Measurements from ENCODE around the gene BMP6. TPM values are rescaled to one million over a fixed set of nuclear protein-coding genes. Genes with fewer than 3 reads are reported as not detected.

Gene BMP6
- total RNA-seq, 1 donor from 2014 or later, result 3.6 TPM

DNA sequence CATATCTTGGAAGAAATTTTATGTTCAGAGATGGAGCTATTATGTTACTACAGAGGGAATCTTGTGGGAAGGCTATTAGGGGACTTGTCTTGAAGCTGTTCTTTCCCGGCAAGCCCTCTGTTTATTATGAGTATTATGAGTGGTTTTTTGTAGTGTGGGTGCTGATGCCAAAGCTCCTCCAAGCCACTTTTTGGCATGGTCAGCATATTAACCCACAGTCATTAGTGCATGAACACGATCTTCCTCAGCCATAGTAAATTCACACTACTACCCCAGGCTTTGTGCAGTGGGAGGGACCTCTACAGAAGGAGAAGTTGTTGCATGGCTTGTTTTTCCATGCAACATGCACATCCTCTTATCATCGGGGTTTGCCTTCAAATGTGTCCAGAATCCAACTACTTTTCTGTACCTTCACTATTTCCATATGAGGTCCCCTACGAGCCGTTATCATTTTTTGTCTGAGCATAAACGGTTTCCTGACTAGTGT is 6.5 kb upstream of the BMP6 start:
- ATAC-seq (no peak), DNase-seq (ENCODE audit: low spot score) (no peak)

DNA sequence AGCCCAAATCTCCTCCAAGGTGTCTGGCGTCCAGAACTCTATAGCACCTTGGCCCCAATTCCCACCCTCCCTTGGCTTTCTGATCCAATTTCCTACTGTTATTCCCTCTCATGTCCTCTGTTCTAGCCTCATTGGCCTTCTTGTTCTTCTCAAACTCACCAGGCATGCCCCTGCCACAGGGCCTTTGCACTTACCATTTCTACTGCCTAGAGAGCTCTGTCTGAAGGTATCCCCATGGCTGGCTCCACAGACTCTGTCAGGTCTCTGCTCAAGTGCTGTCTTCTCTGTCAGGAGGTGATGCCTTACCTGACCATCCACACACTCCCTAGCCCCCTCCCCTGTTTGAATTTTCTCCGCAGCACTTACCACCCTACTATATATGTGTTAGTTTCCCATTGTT is 5.6 kb upstream of the BMP6 start:
- DNase-seq (ENCODE audit: low spot score) (no peak), ATAC-seq (no peak)

DNA sequence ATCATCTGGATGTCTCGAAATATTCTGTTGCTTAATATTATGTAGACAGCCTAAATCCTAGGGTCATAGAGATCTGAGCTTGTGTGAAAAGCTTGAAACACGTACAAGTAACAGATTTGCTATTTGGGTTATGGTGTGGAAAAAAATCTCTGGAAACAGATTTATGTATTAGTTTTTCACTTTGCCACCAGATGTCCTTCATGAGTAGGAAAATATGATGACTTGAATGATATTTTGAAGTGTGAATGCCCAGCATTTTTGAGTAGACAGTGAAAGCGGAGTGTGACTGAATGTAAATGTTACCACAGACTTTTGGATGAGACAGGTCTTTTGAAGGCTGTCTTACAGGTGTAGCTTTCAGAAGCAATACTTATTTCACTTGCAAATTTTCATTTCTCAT is 4.2 kb upstream of the BMP6 start:
- ATAC-seq, result no peak

DNA sequence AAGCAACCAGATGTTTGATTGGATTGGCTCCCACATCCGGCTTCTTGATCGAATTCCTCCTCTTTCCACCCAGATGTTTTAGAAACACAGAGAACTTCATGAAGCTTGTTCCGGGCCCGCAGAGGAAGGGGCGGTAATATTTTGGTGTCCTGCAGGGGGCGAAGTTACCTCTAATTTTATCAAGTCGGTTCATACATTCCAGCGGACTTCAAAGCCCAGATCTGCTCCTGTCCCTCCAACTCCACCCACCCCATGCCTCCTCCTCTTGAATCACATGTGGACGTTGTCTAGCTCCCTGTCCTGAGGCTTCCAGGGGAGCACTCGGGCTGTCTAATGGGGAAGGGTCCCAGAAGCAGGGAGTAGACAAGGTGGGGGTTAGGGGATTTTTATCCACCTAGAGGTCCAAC is 2.9 kb upstream of the BMP6 start:
- DNase-seq (ENCODE audit: low spot score), result peak; percentile 75
- peak; percentile 67 for ATAC-seq

More for the DNA sequence above, 4.2 kb upstream of the BMP6 start:
- DNase-seq (ENCODE audit: low spot score), result no peak

DNA sequence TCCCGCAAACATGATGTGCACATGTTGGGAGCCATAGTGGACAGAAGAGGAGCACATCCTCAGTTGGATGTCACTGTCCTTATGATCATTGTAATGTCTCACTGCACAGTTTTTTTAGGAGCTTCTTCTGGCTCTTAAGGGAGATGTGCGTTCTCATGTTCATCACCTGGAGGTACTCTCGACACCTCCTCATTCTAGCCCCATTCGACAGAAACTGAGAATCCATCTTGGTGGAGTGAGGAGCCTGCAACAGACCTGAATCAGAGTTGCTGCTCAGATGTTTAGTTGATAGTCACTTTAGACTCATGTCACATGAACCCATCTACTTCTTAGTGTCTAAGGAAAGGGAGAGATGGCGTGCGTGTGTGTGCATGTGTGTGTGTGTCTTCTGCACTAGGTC is 2.3 kb upstream of the BMP6 start:
- DNase-seq (ENCODE audit: low spot score), result no peak
- no peak for ATAC-seq

DNA sequence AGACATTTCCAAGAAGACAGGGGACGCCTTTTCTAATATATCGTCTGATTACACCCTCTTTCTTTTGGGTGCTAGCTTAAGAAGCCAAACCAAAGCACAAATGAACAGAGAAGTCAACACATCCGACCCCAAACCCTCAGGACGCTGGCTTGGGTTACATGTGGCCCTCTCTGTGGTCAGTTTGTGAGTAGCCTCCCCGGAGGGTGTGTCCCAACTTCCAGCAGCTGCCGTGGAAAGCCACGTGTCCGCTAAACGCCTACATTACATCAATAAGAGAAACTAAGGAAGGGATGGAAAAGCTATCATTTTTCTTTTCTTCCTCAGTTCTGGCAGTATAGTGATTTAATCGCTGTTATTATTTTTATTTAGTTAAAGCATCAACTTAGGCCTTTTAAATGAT is 487 bp upstream of the BMP6 start:
- DNase-seq (ENCODE audit: low spot score) (no peak), ATAC-seq (no peak)

DNA sequence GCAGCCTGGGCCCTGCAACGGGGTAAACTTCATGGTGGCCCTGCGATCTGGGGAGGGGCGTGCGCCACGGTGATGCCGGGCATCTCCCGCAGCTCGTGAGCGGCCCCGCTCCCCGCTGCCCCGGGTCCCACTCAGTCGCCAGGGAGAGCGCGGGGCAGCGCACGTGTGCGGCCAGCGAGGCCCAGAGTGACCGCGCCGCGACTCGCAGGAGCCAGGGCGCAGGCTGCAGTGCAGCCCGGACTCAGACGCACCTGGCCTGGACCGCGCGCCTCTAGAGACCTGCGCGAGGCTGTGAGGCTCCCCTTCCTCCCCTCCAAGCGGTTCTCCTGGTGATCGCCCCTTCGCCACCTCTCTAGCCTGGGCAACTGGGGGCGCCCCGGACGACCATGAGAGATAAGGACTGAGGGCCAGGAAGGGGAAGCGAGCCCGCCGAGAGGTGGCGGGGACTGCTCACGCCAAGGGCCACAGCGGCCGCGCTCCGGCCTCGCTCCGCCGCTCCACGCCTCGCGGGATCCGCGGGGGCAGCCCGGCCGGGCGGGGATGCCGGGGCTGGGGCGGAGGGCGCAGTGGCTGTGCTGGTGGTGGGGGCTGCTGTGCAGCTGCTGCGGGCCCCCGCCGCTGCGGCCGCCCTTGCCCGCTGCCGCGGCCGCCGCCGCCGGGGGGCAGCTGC is 652 bp downstream of the BMP6 start:
- peak; percentile 59 for ATAC-seq
- DNase-seq (ENCODE audit: low spot score), result no peak

DNA sequence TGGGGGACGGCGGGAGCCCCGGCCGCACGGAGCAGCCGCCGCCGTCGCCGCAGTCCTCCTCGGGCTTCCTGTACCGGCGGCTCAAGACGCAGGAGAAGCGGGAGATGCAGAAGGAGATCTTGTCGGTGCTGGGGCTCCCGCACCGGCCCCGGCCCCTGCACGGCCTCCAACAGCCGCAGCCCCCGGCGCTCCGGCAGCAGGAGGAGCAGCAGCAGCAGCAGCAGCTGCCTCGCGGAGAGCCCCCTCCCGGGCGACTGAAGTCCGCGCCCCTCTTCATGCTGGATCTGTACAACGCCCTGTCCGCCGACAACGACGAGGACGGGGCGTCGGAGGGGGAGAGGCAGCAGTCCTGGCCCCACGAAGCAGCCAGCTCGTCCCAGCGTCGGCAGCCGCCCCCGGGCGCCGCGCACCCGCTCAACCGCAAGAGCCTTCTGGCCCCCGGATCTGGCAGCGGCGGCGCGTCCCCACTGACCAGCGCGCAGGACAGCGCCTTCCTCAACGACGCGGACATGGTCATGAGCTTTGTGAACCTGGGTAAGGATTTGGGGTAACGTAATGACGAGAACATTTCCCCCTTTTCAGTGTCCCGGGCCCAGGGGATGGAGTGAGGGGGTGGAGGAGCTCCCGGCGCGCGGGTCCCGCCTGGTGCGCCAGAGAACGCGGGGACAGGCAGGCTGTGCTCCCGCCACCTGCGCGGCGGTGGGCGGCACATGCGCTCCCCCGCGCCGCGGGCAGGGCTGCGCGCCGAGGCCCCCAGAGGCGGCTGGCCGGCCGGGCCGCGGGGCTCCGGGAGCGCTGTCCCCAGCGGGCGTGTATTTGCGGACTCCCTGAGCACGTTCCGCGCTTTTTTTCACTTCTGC is 1.4 kb downstream of the BMP6 start:
- DNase-seq (ENCODE audit: low spot score) (no peak), ATAC-seq (no peak)

DNA sequence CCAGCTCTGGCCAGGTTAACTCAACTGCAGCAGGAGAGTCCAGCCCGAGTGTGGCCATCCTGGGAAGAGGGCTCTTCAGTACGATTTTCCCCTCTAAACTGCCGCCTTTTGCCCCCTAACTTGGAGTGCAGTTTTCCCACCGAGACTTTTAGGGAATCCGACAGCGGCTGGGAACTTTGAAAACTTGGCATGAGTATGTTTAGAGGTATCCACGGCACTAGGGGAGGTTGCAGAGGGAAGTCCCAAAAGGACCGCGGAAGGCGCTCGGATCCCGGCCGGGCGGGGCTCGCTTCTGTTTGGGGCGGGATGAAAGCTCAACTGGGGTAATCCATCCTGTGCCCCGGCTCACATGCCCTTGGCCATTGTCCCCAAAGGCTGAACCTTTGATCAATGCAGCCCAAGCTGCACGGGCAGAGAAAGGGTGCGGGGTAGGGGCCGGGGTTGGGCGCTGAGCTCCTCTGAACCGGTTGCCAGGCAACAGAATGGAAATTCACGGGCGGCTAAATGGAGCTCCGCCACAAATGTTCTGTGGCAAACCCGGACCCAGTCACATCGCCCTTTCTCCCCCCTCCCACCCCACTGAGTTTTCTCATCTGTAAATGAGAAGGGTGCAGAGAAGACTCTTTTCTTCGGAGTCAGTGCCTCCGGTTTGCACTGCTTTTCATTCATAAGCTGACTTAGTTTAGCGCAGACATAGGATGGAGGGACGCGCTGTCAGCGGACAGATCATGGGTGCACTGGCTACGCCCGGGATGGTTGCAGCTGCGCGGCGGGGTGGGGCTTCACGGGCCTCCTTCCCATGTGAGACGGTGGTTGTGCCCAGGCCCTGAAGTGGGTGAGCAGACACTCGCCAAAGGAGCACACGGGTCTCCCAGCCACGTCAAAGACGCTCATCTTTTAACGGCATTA is 2.3 kb downstream of the BMP6 start:
- DNase-seq (ENCODE audit: low spot score) (no peak), ATAC-seq (no peak)

DNA sequence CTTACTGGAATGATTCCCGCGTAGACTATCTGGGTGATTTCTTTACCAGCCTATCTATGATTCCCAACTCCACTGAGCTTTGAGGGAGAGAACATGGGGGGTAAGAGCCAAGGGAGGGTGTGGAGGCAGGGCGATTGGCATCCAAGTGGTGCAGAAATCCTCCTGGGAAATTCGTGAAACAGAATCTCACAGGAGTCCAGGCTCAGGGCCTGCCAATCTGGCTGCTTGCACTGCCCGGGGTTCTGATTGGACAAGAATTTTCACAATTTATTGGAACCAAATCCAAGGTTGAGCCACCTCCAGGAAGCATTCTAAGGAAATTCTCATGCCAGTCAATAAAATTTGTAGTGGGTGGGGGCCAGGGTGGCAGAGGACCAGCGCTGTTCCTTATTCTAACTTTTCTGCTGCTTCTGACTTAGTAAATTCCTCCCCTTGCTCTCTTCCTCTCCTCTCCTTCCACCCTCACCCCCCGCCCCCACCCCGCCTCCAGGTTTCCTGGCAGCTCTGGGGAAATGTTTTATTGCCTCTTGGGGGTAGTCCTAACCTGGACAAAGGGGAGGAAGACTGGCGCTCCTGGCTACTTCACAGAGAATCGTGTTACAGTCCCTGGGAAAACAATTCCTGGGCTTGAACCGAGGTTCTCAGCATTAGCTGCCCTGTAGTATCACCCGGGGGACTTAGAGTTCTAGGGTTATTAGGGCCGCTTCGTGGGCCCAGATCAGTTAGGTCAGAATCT is 3.1 kb downstream of the BMP6 start:
- DNase-seq (ENCODE audit: low spot score) (no peak), ATAC-seq (no peak)

DNA sequence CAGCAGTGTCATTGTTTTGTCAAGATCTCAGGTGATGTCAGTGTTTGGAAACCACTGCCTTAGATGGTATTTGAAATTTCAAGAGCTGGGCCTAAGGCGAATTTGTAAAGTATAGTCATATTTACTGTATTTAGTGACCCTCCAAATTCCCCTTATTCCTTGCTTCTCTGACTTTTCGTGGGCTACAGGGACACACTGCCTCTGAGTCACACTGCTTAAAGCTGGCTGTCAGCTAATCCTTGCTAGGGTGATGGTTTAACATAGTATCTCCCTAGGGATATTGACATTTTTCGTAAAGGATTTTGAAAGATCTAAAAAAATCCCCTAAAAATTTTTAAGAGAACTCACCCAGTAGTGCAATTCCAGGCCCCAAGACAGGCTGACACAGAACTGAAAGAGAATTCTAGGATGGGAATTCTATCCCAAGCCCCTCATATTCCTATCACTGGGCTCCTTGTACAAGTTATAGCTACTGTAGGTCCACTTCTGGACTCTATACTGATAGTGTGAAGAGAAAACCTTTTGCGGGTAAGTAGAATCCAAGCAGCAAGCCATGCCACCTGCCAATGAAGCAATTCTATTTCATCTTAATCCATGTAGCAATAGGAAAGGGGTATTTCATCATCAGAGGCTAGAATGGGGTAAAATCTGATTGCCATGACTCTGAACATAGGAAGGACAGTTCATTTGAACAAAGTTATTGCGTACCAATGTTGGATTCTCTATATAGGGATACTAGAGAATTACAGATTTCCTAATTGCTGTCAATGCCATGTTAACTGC is 4.3 kb downstream of the BMP6 start:
- ATAC-seq, result no peak
- no peak for DNase-seq (ENCODE audit: low spot score)

DNA sequence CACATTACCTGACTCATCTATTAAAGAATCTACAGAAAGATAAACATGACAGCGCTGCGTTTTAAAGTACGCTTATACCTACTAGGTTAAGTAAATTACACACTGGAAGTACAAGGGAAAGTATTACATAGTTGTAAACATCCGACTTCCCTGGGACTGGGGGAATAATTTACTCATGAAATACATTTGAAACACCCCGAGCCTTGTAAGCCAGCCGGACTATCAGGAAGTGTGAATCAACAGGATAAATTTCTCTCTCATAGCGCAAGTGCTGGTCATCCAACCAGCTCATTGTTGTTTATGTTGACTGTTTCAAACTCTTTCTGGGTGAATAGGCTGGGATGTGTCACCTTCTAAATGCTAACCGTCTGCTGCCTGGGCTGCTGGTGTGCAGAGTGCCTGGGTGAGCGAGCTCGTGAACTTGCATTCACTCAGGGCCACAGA is 4.9 kb downstream of the BMP6 start:
- DNase-seq (ENCODE audit: low spot score) (no peak), ATAC-seq (no peak)

DNA sequence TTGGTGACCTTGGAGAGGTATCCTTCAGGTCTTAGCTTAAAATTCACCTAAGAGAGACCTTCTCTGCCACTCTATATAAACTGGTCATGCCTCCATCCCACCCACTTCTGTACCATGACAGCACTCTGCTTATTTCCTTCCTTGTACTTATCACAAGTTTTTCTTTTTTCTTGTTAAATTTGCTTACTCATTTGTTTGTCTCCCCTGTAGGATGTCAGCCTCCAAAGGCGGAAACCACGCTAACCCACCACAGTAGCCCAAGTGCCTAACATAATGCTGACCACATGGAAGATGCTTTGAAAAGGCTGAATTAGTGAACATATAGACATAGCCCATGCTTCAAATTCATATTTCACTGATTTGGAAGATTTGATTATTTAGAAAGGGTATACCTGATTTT is 5.4 kb downstream of the BMP6 start:
- no peak for ATAC-seq

DNA sequence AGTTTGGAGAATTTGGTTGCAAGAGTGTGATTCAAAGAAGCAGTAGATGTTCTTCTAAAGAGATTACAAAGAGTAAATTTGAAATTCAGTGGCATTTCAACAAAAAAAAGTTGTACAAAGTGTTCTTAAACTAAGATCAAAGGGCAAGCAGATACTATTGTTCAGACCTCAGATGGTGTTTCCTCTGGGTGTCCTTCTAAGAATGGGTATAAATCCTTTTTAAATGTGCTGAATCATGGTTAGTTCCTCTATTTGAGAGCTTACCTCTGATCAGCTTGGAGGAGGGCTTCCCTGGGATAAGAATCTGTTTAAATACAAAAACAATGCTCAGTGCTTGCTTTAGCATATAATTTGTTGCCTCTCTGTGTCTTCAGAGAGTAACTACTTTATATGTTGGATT is 6.3 kb downstream of the BMP6 start:
- ATAC-seq (peak; percentile 27), DNase-seq (ENCODE audit: low spot score) (no peak)

More for the DNA sequence above, 5.4 kb downstream of the BMP6 start:
- DNase-seq (ENCODE audit: low spot score), result no peak

DNA sequence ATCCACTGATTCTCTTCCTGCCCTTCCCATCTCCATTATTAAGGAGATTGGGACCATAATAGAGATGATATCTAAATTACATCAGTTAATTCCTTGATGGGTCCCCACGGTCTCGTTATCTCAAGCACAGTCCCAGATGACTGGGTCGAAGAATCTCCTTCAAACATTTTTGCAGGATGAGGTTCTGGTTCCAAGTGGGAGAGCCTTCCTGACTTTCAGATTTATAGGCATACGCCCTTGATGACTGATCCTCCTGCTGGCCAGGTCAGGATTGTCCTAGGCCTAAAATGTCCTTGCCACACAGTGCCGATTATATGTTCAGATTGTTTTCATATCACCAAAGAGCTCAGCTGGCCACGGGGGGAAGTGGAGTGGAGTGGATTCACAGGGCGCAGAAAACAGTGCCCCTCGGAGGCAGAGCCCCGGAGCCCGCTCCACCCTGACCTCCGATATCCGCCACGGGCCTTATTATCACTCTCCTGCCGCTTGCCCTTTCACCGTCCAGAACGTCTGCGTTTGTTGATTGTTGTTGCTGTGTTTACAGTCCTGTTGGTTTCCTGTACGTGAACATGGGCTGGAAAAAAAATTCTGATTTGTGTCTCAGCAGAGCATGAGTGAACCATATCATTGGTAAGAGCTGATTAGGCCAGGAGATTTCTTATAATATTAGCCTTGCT is 8.9 kb downstream of the BMP6 start:
- ATAC-seq (peak; percentile 67), DNase-seq (ENCODE audit: low spot score) (no peak)

DNA sequence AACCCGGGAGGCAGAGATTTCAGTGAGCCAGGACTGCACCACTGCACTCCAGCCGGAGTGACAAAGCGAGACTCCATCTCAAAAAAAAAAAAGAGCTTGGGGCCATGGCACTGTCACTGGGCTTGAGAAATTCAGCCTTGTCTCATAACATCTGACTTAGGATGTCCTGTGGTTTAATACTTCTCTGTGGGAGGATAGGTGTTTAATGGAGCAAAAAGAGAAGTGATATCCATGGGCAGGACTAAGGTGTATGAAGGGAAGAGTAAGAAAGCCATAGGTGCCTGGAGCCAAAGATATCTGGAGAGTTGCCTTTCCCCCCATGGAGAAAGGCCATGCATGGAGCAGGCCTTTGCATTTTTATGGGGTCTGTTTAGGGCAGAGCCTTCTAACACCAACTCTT is 11.2 kb downstream of the BMP6 start:
- no peak for ATAC-seq
- DNase-seq (ENCODE audit: low spot score), result no peak

DNA sequence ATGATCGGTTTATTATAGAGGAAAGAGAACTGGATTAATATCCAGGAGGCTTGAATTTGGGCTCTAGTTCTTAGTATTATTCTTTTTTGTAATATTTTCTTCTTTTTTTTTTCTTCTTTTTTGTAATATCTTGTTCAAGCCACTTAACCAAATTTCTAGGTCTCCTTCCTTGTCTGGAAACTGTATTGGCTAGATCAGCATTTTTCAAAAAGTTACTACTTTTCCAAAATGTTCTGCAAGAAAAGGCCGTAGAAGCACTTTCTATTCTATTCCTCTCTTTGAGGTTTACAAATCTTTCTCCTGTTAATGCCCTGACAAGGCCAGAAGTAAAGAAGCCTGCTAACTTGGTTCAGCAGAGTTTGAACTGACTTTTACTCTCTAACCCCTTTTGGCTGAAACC is 12.0 kb downstream of the BMP6 start:
- DNase-seq (ENCODE audit: low spot score), result no peak
- no peak for ATAC-seq

DNA sequence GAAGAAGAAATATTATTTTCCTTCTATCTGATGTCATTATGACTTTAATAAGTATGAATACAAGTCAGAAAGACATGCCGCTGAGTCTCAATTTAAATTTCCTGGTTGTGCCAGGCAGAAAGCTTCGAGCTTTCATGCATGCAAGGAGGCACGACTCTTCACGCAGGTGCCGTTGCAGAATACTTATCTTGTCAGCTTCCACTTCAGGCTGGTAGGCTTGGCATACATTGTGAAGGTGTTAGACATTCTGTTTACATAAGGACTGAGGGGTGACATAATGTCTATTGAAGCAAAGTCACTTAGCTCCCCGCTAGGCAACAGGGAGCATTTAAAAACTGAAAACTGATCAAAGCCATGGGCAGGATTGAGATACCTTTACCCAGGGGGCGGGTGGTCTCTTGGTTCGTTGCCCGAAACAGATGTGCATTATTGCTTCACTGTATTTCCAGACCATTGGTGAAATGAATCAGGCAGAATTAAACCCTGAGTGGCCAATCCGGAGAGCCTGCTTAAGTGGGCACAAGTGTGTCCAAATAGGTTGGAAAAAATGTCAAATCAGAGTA is 16.4 kb downstream of the BMP6 start:
- DNase-seq (ENCODE audit: low spot score) (no peak), ATAC-seq (no peak)

DNA sequence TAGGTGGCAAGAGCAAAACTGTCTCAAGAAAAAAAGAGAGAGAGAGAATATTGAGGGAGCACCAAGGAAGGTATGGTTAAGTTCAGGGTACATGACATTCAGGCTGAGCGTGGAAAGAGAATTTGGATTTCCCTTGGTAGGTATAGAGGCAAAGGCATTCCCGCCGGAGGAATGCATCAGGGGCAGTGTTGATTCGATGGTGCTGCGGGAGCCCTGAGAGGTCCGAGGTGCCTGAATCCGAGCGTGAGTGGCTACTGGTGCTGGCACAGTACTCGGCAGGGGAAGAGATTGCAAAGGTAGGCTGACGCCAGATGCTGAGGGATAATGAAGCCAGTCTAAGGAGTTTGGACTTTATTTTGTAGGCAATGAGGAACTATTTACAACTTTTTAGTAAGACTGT is 20.0 kb downstream of the BMP6 start:
- ATAC-seq (no peak), DNase-seq (ENCODE audit: low spot score) (no peak)

Measured in left lobe of liver (tissue), 2 donors.